ENCODE measurements around the gene CFAP119.

GRCh38 chr16:30743716-30744115 lies 18.1 kb downstream of the CFAP119 start:
- TF ChIP-seq REST (IDR thresholded peaks at IDR 0.05; ENCODE audit: insufficient read depth in 1 of 2, low read depth in 2 of 2, low read length in 2 of 2) (no peak), POLR2AphosphoS5 (IDR thresholded peaks at IDR 0.05; ENCODE audit: low read depth, low read length) (no peak), TAF1 (IDR thresholded peaks at IDR 0.05; ENCODE audit: borderline replicate concordance, insufficient read depth, low read length) (no peak), SIN3A (IDR thresholded peaks at IDR 0.05; ENCODE audit: borderline replicate concordance, insufficient read depth, low read length) (no peak), FOXP2 (optimal IDR thresholded peaks at IDR 0.05; ENCODE audit: borderline replicate concordance, extremely low read depth, extremely low read length, insufficient read depth) (no peak)
